Endothelial cell of umbilical vein (primary cell): ENCODE results near the gene RUSF1. TPM values are rescaled to one million over a fixed set of nuclear protein-coding genes. Genes with fewer than 3 reads are reported as not detected.
"Not testable (repeated sequence)": the region's sequence is repeated elsewhere in the genome, so short reads cannot be mapped to it uniquely, and the experiment has no call there.

Experiments used
- BruUV-seq: library from RNA; stranded (reverse); fragments of 400-500 nt; replicated peaks from 2 replicates; lab custom pipeline; 2021; lab: Mats Ljungman, UMichigan
- CTCF ChIA-PET: fragments of 300-600, 350-600 bp; sonication (Branson Sonifier 250); formaldehyde crosslinking; loops from one replicate; lab custom pipeline; 2021; ENCODE audit warnings: antibody characterized with exemption, inconsistent platforms; lab: Charles Lee
- POLR2A ChIA-PET: fragments of 300-600, 350-600 bp; sonication (Branson Sonifier 250); formaldehyde crosslinking; loops from one replicate; lab custom pipeline; 2021; ENCODE audit warnings: antibody characterized with exemption, inconsistent platforms; lab: Charles Lee
- DNase-seq: peaks from one replicate; pipeline ENCODE4 v3.0.0-alpha.2; 2011; ENCODE audit warnings: low read depth, low spot score
- FAIRE-seq: peaks from 2 replicates; lab custom pipeline; 2011; peaks lifted over from hg19 to GRCh38; lab: Jason Lieb, UNC
- H2AFZ ChIP-seq: 2 replicates; pipeline ENCODE4 v1.6.0; 2012; ENCODE audit warnings: low read depth, low read length, control low read depth, inconsistent platforms
- H3K27ac ChIP-seq: 2 replicates; pipeline ENCODE4 v1.5.1; 2011; ENCODE audit warnings: low read depth, mild to moderate bottlenecking, control low read depth, low read length, moderate library complexity; ENCODE audit not compliant: insufficient read depth
- H3K27me3 ChIP-seq, 2 experiments: 2 replicates each; pipeline versions ENCODE4 v1.6.0 to v1.6.1; 2011; ENCODE audit warnings: low read length in 2 of 2, mixed read lengths in 1 of 2; ENCODE audit not compliant: control insufficient read depth in 2 of 2, insufficient read depth in 2 of 2
- H3K36me3 ChIP-seq, 2 experiments: 2 replicates in 1 of 2; 3 replicates in 1 of 2; pipeline ENCODE4 v1.5.1; 2011; ENCODE audit warnings: low read length in 2 of 2, mild to moderate bottlenecking in 1 of 2, moderate library complexity in 1 of 2; ENCODE audit not compliant: control insufficient read depth in 2 of 2, insufficient read depth in 2 of 2; ENCODE audit errors: extremely low read depth in 1 of 2
- H3K4me1 ChIP-seq: 3 replicates; pipeline ENCODE4 v1.5.1; 2011; ENCODE audit warnings: mild to moderate bottlenecking, low read length; ENCODE audit not compliant: control insufficient read depth, insufficient read depth; ENCODE audit errors: extremely low read depth
- H3K4me2 ChIP-seq: 2 replicates; pipeline ENCODE4 v1.6.1; 2011; ENCODE audit warnings: low read length, control low read depth, mixed read lengths; ENCODE audit not compliant: insufficient read depth
- H3K4me3 ChIP-seq, 3 experiments: fragments of 200-600 bp in 1 of 3; sonication (generic), shearing (Covaris generic) in 1 of 3; replicated peaks in 1 of 3; 2 replicates each; pipeline ENCODE4 v1.5.1; 2011 to 2016; ENCODE audit warnings: control low read depth in 3 of 3, low read length in 3 of 3, mild to moderate bottlenecking in 2 of 3, inconsistent platforms in 1 of 3, low read depth in 1 of 3, moderate library complexity in 1 of 3; ENCODE audit not compliant: insufficient read depth in 1 of 3
- H3K79me2 ChIP-seq: 2 replicates; pipeline ENCODE4 v1.6.0; 2012; ENCODE audit warnings: low read length, inconsistent platforms; ENCODE audit not compliant: control insufficient read depth, insufficient read depth
- H3K9ac ChIP-seq: replicated peaks from 2 replicates; pipeline ENCODE3; 2011; ENCODE audit warnings: low read length, control low read depth; ENCODE audit not compliant: insufficient read depth; ENCODE audit errors: extremely low read depth
- H3K9me1 ChIP-seq: replicated peaks from 3 replicates; pipeline ENCODE4 v1.6.0; 2011; ENCODE audit warnings: mild to moderate bottlenecking, low read length; ENCODE audit not compliant: control insufficient read depth, insufficient read depth; ENCODE audit errors: extremely low read depth
- H3K9me3 ChIP-seq: replicated peaks from 2 replicates; pipeline ENCODE4 v1.5.1; 2012; ENCODE audit warnings: low read length, inconsistent platforms; ENCODE audit not compliant: control insufficient read depth, insufficient read depth
- H4K20me1 ChIP-seq: replicated peaks from 2 replicates; pipeline ENCODE3; 2011; ENCODE audit warnings: mild to moderate bottlenecking, low read length; ENCODE audit not compliant: control insufficient read depth, insufficient read depth; ENCODE audit errors: extremely low read depth
- FOS ChIP-seq: IDR thresholded peaks from 2 replicates; pipeline ENCODE4 v1.6.1; 2011; ENCODE audit warnings: mild to moderate bottlenecking, low read length, moderate library complexity, borderline replicate concordance; ENCODE audit not compliant: insufficient read depth
- JUN ChIP-seq: IDR thresholded peaks from 2 replicates; pipeline ENCODE4 v1.6.1; 2011; ENCODE audit warnings: borderline replicate concordance, low read depth; ENCODE audit not compliant: insufficient read length, insufficient read depth
- POLR2A ChIP-seq: IDR thresholded peaks from 2 replicates; pipeline ENCODE4 v1.6.1; 2012; ENCODE audit warnings: low read depth, mild to moderate bottlenecking, control low read depth, low read length
- dilution Hi-C: fragments of 300-500 bp; cut with MboI; formaldehyde crosslinking; loops from one replicate; pipeline ENCODE4 v1.15.0; 2019; ENCODE audit warnings: low sequenced_read_pairs; ENCODE audit not compliant: extremely low pct_ligation_motif_present
- intact Hi-C: fragments of 100-400 bp; cut with micrococcal nuclease; formaldehyde crosslinking; loops from one replicate; pipeline ENCODE4 v1.10.0; 2022
- polyA plus RNA-seq, 4 experiments: library from polyadenylated mRNA; depleted of rRNA in 3 of 4; stranded (reverse) in 3 of 4; unstranded in 1 of 4; fragments of >200 nt; gene quantifications; 2 replicates each; pipeline versions ENCODE4 v1.2.1 to v1.2.3, GENCODE V29; 2011 to 2012; ENCODE audit warnings: missing spikeins in 1 of 4
- total RNA-seq: library from RNA; stranded (reverse); gene quantifications from 2 replicates; pipeline ENCODE4 v1.2.3, GENCODE V29; 2021
- TF ChIP-seq, protein P1 (sequence below), 2 donors: IDR thresholded peaks; 1 replicate in 1 of 2; 2 replicates in 1 of 2; pipeline ENCODE4 v1.5.1; 2011; ENCODE audit warnings: low read length in 2 of 2, mild to moderate bottlenecking in 2 of 2, moderate library complexity in 2 of 2, control low read depth in 1 of 2, inconsistent platforms in 1 of 2, low read depth in 1 of 2; ENCODE audit not compliant: insufficient read depth in 1 of 2; ENCODE audit errors: extremely low read depth in 1 of 2

The RUSF1 gene
- total and polyA plus RNA-seq, 2 donors (not counting 3 experiments of a cell fraction or from before 2014, with no cell fraction given): 36.4 to 40.3 TPM

DNA sequence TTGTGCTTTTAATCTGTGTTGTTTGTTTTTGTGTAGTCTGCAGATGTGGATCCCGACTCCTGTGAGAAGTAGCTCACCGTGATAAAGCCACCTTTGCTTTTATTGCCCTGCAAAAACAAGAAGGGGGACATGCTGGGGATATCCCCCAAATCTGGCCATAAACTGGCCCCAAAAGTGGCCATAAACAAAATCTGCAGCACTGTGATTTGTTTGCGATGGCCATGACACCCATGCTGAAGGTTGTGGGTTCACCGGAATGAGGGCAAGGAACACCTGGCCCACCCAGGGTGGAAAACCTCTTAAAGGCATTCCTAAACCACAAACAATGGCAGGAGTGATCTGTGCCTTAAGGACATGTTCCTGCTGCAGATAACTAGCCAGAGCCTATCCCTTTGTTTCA lies 34.6 kb upstream of the RUSF1 start:
- Histone ChIP-seq H2AFZ (no peak overlapping the region), H3K27me3 (peaks cover under 1 to 2% of the 10 kb centered on the region in 2 experiments), H3K4me1 (no peaks in the 10 kb centered on the region), H3K9me1 (no peaks in the 10 kb centered on the region), H3K36me3 (no peaks in the 10 kb centered on the region), H3K9ac (no peak overlapping the region), H3K27ac (no peak overlapping the region), H3K9me3 (no peaks in the 10 kb centered on the region), H3K79me2 (no peaks in the 10 kb centered on the region), H3K4me2 (no peak overlapping the region), H4K20me1 (no peaks in the 10 kb centered on the region), H3K4me3 (no peak overlapping the region)
- FAIRE-seq (no peak), DNase-seq (no peak)
- POLR2A ChIA-PET: no interaction called here
- intact Hi-C loops: no loop called here
- no TSS peak for BruUV-seq
- TF ChIP-seq, protein P1, sequence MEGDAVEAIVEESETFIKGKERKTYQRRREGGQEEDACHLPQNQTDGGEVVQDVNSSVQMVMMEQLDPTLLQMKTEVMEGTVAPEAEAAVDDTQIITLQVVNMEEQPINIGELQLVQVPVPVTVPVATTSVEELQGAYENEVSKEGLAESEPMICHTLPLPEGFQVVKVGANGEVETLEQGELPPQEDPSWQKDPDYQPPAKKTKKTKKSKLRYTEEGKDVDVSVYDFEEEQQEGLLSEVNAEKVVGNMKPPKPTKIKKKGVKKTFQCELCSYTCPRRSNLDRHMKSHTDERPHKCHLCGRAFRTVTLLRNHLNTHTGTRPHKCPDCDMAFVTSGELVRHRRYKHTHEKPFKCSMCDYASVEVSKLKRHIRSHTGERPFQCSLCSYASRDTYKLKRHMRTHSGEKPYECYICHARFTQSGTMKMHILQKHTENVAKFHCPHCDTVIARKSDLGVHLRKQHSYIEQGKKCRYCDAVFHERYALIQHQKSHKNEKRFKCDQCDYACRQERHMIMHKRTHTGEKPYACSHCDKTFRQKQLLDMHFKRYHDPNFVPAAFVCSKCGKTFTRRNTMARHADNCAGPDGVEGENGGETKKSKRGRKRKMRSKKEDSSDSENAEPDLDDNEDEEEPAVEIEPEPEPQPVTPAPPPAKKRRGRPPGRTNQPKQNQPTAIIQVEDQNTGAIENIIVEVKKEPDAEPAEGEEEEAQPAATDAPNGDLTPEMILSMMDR (IDR thresholded peaks at IDR 0.05; ENCODE audit: extremely low read depth in 1 of 2, insufficient read depth in 1 of 2, low read depth in 1 of 2, low read length in 2 of 2): no peak
- TF ChIP-seq FOS (no peak), POLR2A (no peak), JUN (no peak)
- CTCF ChIA-PET: no interaction called here
- dilution Hi-C loops: no loop called here

DNA sequence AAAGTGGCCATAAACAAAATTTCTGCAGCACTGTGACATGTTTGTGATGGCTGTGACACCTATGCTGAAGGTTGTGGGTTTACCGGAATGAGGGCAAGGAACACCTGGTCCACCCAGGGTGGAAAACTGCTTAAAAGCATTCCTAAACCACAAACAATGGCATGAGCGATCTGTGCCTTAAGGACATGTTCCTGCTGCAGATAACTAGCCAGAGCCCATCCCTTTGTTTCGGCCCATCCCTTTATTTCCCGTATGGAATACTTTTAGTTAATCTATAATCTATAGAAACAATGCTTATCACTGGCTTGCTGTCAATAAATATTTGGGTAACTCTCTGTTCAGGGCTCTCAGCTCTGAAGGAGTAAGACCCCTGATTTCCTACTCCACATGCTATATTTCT lies 31.6 kb upstream of the RUSF1 start:
- DNase-seq, CTCF ChIA-PET, H3K9ac ChIP-seq, H3K27ac ChIP-seq, dilution Hi-C loops, H3K36me3 ChIP-seq, H3K4me2 ChIP-seq, H3K9me1 ChIP-seq, H2AFZ ChIP-seq, H4K20me1 ChIP-seq, intact Hi-C loops, POLR2A ChIA-PET, BruUV-seq, H3K9me3 ChIP-seq, H3K4me3 ChIP-seq, FAIRE-seq, H3K4me1 ChIP-seq, H3K79me2 ChIP-seq: not testable (repeated sequence)
- H3K27me3 ChIP-seq: peaks cover 10 to 15% of the 10 kb centered on the region in 2 experiments

DNA sequence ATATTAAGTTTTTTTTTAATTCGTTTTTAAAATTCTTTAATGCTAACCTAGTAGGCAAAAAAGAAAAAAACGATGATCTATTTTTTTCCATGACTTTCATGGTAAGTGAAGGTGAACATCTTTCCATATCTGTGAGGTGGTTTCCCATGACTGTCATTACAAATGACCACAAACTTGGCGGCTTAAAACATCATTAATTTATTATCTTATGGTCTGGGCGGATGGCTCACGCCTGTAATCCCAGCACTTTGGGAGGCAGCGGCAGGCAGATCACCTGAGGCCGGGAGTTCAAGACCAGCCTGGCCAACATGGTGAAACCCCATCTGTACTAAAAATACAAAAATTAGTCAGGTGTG lies 30.0 kb upstream of the RUSF1 start:
- H3K27me3 ChIP-seq: peaks cover 10 to 15% of the 10 kb centered on the region in 2 experiments
- DNase-seq, H4K20me1 ChIP-seq, intact Hi-C loops, dilution Hi-C loops, H3K9me3 ChIP-seq, H3K4me3 ChIP-seq, BruUV-seq, H2AFZ ChIP-seq, H3K4me1 ChIP-seq, POLR2A ChIA-PET, H3K9me1 ChIP-seq, H3K9ac ChIP-seq, FAIRE-seq, H3K79me2 ChIP-seq, H3K27ac ChIP-seq, H3K4me2 ChIP-seq, CTCF ChIA-PET, H3K36me3 ChIP-seq: not testable (repeated sequence)
